Right lobe of liver (tissue), 4 donors: ENCODE measurements around the gene BEAN1.

ENCODE experiments used
- CTCF ChIP-seq, 4 donors: fragments of 200-600 bp in 3 of 4; fragments of 450-650 bp in 1 of 4; IDR thresholded peaks; one replicate each; pipeline versions ENCODE4 v1.5.1 to v1.8.0; 2016 to 2022; ENCODE audit warnings: antibody characterized with exemption in 4 of 4, mild to moderate bottlenecking in 2 of 4
- POLR2A ChIP-seq: fragments of 450-650 bp; IDR thresholded peaks from one replicate; pipeline ENCODE4 v1.6.1; 2017; ENCODE audit warnings: antibody characterized with exemption, mild to moderate bottlenecking
- donor health status: DM: no; HTN: no; CAD: no.
- donor health status: DM: no; HTN: no; CAD: no.
- donor health status: DM: no; HTN: yes; CAD: no.

- TF ChIP-seq CTCF (IDR thresholded peaks at IDR 0.05) = no peak
- no peak for TF ChIP-seq POLR2A
Measured at GRCh38 chr16:66451548-66451947, 24.5 kb downstream of the BEAN1 start.
